Suprapubic skin (tissue), 4 donors: ENCODE results near the gene COX17. TPM values are rescaled to one million over a fixed set of nuclear protein-coding genes. Genes with fewer than 3 reads are reported as not detected.

Experiments used
- DNase-seq, 2 donors: peaks; one replicate each; pipeline ENCODE4 v3.0.0-alpha.2; 2019; ENCODE audit warnings: low spot score in 2 of 2
- H3K27ac ChIP-seq: fragments of 200-600 bp; sonication (generic); one replicate; pipeline ENCODE4 v1.5.1; 2019
- H3K27me3 ChIP-seq: fragments of 200-600 bp; sonication (generic); one replicate; pipeline ENCODE4 v1.5.1; 2019
- H3K36me3 ChIP-seq: fragments of 200-600 bp; sonication (generic); one replicate; pipeline ENCODE4 v1.5.1; 2019
- H3K4me1 ChIP-seq: fragments of 200-600 bp; sonication (generic); one replicate; pipeline ENCODE4 v1.5.1; 2019
- H3K4me3 ChIP-seq: fragments of 200-600 bp; sonication (generic); one replicate; pipeline ENCODE4 v1.5.1; 2019; ENCODE audit warnings: mild to moderate bottlenecking
- H3K9me3 ChIP-seq: fragments of 200-600 bp; sonication (generic); one replicate; pipeline ENCODE4 v1.5.1; 2019
- EP300 ChIP-seq: sonication (generic); formaldehyde crosslinking; IDR thresholded peaks from one replicate; pipeline ENCODE4 v1.6.1; 2017; ENCODE audit warnings: antibody characterized with exemption
- POLR2A ChIP-seq, 2 donors: fragments of 450-650 bp; IDR thresholded peaks; one replicate each; pipeline ENCODE4 v1.6.1; 2017; ENCODE audit warnings: antibody characterized with exemption in 2 of 2, mild to moderate bottlenecking in 2 of 2, moderate library complexity in 2 of 2
- POLR2AphosphoS5 ChIP-seq, 3 donors: sonication (generic); formaldehyde crosslinking; IDR thresholded peaks; one replicate each; pipeline ENCODE4 v1.6.1; 2017; ENCODE audit warnings: antibody characterized with exemption in 3 of 3
- WGBS: methylation state at CpG from one replicate; pipeline ENCODE4 v1.1.5; 2018; 5-methylcytosine and 5-hydroxymethylcytosine counted together
- total RNA-seq, 4 donors: library from RNA; depleted of rRNA; stranded (reverse); fragments of >200 nt; gene quantifications; one replicate each; pipeline ENCODE4 v1.1.0, GENCODE V29; 2016
- TF ChIP-seq, protein P1 (sequence below), 2 donors: fragments of 200-600 bp in 1 of 2; fragments of 450-650 bp in 1 of 2; sonication (generic) in 1 of 2; IDR thresholded peaks; one replicate each; pipeline ENCODE4 v1.5.1; 2016 to 2019; ENCODE audit warnings: antibody characterized with exemption in 2 of 2, mild to moderate bottlenecking in 1 of 2, moderate library complexity in 1 of 2

The COX17 gene
- total RNA-seq, 4 donors from 2014 or later, result 22.1 to 29.8 (median 26.0) TPM

DNA sequence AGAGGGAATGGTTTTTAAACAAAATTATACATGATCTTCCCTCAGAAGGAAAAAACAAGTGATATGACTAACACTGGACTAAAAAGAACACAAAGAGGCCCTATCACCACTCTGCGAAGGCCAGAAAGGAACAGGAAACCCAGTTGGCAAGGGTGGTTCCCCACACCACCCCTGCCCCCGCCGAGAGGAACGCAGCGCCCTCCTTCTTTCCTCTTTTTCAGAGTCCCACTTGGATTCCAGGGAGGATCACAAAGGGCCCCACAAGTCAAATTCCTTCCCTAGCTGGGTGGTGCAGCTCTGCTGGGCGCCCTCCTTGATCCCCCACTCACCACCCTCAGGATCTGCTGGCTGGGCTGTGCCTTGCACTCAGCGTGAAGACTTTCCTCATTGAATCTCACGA is 49.7 kb downstream of the COX17 start:
- WGBS, result 64% methylated on average over 8 of the region's 8 CpGs
- TF ChIP-seq EP300 (no peak), POLR2AphosphoS5 (IDR thresholded peaks at IDR 0.05) (no peak), POLR2A (IDR thresholded peaks at IDR 0.05) (no peak)
- no peaks in the 10 kb centered on the region for H3K27me3 ChIP-seq
- no peak overlapping the region for H3K4me3 ChIP-seq
- peaks cover 24% of the 10 kb centered on the region for H3K4me1 ChIP-seq
- H3K36me3 ChIP-seq, result no peaks in the 10 kb centered on the region
- DNase-seq, result no peak
- H3K27ac ChIP-seq, result no peak overlapping the region
- H3K9me3 ChIP-seq, result no peaks in the 10 kb centered on the region

- H3K27me3 ChIP-seq, result no peaks in the 10 kb centered on the region
- no peak for TF ChIP-seq POLR2AphosphoS5 (IDR thresholded peaks at IDR 0.05)
- no peak for TF ChIP-seq POLR2A (IDR thresholded peaks at IDR 0.05)
- TF ChIP-seq, protein P1, sequence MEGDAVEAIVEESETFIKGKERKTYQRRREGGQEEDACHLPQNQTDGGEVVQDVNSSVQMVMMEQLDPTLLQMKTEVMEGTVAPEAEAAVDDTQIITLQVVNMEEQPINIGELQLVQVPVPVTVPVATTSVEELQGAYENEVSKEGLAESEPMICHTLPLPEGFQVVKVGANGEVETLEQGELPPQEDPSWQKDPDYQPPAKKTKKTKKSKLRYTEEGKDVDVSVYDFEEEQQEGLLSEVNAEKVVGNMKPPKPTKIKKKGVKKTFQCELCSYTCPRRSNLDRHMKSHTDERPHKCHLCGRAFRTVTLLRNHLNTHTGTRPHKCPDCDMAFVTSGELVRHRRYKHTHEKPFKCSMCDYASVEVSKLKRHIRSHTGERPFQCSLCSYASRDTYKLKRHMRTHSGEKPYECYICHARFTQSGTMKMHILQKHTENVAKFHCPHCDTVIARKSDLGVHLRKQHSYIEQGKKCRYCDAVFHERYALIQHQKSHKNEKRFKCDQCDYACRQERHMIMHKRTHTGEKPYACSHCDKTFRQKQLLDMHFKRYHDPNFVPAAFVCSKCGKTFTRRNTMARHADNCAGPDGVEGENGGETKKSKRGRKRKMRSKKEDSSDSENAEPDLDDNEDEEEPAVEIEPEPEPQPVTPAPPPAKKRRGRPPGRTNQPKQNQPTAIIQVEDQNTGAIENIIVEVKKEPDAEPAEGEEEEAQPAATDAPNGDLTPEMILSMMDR (IDR thresholded peaks at IDR 0.05), result no peak
- no peak for TF ChIP-seq EP300
- H3K36me3 ChIP-seq, result no peaks in the 10 kb centered on the region
- no peak overlapping the region for H3K4me3 ChIP-seq
- H3K27ac ChIP-seq, result no peak overlapping the region
- 89% methylated on average over 1 of the region's 1 CpG for WGBS
- H3K4me1 ChIP-seq, result peaks cover 24% of the 10 kb centered on the region
- H3K9me3 ChIP-seq, result no peaks in the 10 kb centered on the region
- no peak for DNase-seq
Observed at GRCh38 chr3:119626196-119626595, 51.0 kb downstream of the COX17 start.

GRCh38 chr3:119625451-119626153 is 51.6 kb downstream of the COX17 start:
- no peak overlapping the region for H3K27ac ChIP-seq
- no peak overlapping the region for H3K4me3 ChIP-seq
- no peaks in the 10 kb centered on the region for H3K36me3 ChIP-seq
- no peaks in the 10 kb centered on the region for H3K27me3 ChIP-seq
- no peaks in the 10 kb centered on the region for H3K9me3 ChIP-seq
- WGBS, result 74% methylated on average over 8 of the region's 8 CpGs
- H3K4me1 ChIP-seq, result peaks cover 22% of the 10 kb centered on the region
- TF ChIP-seq, protein P1 (IDR thresholded peaks at IDR 0.05), result no peak
- no peak for DNase-seq

DNA sequence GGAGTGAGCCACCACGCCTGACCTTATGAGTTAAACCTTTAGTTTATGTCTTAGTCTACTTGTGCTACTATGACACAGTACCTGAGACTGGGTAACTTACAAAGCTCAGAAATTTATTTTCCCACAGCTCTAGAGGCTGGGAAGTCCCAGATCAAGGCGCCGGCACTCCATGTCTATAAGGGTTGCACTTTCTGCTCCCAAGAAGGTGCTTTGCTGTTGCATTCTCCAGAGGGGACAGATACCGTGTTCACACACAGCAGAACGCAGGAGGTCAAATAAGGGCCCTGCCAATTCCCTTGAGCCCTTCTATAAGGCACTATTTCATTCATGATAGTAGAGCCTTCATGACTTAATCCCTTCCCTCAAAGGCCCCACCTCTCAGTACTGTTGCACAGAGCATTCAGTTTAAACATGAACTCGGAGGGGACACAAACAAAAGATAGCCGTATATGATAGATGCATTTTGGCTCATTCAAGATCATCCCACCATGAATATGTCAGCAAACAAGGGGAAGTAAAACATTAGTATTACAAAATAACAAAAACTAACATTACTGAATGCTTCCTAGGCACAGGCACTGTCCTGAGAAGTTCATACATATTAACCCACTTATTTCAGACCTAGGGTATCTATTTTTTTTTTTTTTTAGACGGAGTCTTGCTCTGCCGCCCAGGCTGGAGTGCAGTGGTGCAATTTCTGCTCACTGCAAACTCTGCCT is 53.0 kb downstream of the COX17 start:
- WGBS, result 93% methylated on average over 9 of the region's 9 CpGs
- no peak overlapping the region for H3K4me3 ChIP-seq
- H3K27ac ChIP-seq, result no peak overlapping the region
- TF ChIP-seq EP300 (no peak), POLR2AphosphoS5 (IDR thresholded peaks at IDR 0.05) (no peak), POLR2A (IDR thresholded peaks at IDR 0.05) (no peak)
- H3K4me1 ChIP-seq, result peaks cover 15% of the 10 kb centered on the region
- no peaks in the 10 kb centered on the region for H3K9me3 ChIP-seq
- no peaks in the 10 kb centered on the region for H3K36me3 ChIP-seq
- DNase-seq, result no peak
- H3K27me3 ChIP-seq, result no peaks in the 10 kb centered on the region

DNA sequence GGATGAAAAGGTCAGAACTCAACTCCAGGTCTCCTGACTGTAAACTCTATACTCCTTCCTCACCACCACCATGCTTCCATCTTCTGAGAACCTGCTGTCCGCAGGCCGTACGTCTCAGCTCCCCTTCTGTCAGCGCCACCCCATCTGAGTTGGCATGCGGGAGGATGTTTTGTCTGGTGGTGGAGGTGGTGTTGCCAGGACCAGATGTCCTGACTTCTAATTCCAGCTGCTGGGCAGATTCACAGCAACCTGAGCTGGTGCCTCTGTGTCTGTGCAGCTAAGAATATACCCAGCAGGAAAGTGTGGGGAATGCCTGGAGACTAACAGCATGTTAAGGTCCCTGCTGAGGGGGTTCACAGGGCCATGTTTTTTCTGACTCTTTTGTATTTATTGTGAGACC is 56.3 kb downstream of the COX17 start:
- Histone ChIP-seq H3K9me3 (no peaks in the 10 kb centered on the region), H3K27ac (no peak overlapping the region), H3K36me3 (no peaks in the 10 kb centered on the region), H3K4me1 (no peaks in the 10 kb centered on the region), H3K27me3 (no peaks in the 10 kb centered on the region), H3K4me3 (no peak overlapping the region)
- no peak for DNase-seq
- 94% methylated on average over 5 of the region's 5 CpGs for WGBS
- TF ChIP-seq POLR2AphosphoS5 (IDR thresholded peaks at IDR 0.05), result no peak
- TF ChIP-seq, protein P1 (IDR thresholded peaks at IDR 0.05), result no peak
- no peak for TF ChIP-seq POLR2A (IDR thresholded peaks at IDR 0.05)
- TF ChIP-seq EP300, result no peak

Other genes starting within 250 kb of the COX17 start
- 10 to 100 TPM; 21.0 to 29.8 (median 27.5) TPM for gene TMEM39A, start 213.8 kb downstream of the COX17 start, total RNA-seq
- gene POGLUT1, start 208.4 kb downstream of the COX17 start, total RNA-seq, result 10 to 100 TPM; 17.7 to 25.6 (median 21.9) TPM
- gene TIMMDC1, start 178.9 kb downstream of the COX17 start, total RNA-seq, result 10 to 100 TPM; 41.6 to 55.7 (median 46.2) TPM
- not detected for gene CD80, start 117.8 kb downstream of the COX17 start, total RNA-seq
- 1 to 10 TPM; 1.3 to 3.9 (median 2.3) TPM for gene ADPRH, start 97.9 kb downstream of the COX17 start, total RNA-seq
- 1 to 10 TPM in 2 of 4 donors, under 1 TPM in 1, not detected in 1; 0.39 to 1.8 (median 1.4) TPM for gene PLA1A, start 79.5 kb downstream of the COX17 start, total RNA-seq
- gene POPDC2, start 16.8 kb downstream of the COX17 start, total RNA-seq, result 1 to 10 TPM in 3 of 4 donors, under 1 TPM in 1; 0.68 to 4.5 (median 3.4) TPM
- 1 to 10 TPM in 3 of 4 donors, under 1 TPM in 1; 0.34 to 9.5 (median 1.9) TPM for gene CFAP91, start 25.6 kb upstream of the COX17 start, total RNA-seq
- not detected for gene NR1I2, start 104.7 kb upstream of the COX17 start, total RNA-seq